Measurements from ENCODE around the gene PRKCD. TPM values are rescaled to one million over a fixed set of nuclear protein-coding genes. Genes with fewer than 3 reads are reported as not detected.

PRKCD gene
- 4.5 and 5.8 TPM in 2 replicates for total RNA-seq

DNA sequence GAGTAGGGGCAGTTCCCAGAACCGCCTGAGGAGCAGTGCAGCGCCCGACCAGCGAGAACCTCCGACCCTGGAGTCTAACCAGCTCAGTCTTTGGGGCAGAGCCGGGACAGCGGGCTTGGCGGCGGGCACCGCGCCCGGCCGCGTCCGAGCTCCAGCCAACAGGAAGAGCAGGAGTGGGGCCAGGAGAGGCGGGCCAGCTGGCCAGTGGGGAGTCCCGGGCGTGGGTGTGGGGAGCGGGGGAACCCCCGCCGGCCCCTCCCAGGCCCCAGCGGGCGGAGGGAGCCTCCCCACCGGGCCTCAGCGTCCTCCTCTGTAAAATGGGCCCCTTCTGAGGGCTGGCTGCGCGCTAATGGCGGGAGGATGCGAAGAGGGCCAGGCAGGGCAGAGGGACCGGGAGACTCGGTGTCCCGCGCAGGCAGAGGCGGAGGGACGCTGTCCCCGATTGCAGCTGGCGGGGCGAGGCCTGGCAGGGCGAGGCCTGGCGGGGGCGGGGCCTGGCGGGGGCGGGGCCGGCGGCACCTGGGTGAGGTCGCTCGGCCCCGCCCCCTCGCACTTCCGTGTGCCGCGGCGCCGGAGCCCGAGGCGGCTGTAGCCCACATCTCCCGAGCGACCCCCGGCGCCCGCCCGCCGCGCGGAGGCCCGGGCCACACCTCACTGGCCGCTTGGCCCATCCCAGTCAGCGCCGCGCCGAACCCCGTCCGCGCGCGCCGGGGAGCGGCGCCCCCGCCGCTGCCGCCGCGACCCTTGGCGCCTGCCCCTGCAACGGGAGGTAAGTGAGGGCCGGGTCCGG, at the start of gene PRKCD:
Gene PRKCD (plus strand): TSS at position 550 of the 790 bp plus-strand sequence. CDS start 17,214 bp downstream, outside the sequence.

DNA sequence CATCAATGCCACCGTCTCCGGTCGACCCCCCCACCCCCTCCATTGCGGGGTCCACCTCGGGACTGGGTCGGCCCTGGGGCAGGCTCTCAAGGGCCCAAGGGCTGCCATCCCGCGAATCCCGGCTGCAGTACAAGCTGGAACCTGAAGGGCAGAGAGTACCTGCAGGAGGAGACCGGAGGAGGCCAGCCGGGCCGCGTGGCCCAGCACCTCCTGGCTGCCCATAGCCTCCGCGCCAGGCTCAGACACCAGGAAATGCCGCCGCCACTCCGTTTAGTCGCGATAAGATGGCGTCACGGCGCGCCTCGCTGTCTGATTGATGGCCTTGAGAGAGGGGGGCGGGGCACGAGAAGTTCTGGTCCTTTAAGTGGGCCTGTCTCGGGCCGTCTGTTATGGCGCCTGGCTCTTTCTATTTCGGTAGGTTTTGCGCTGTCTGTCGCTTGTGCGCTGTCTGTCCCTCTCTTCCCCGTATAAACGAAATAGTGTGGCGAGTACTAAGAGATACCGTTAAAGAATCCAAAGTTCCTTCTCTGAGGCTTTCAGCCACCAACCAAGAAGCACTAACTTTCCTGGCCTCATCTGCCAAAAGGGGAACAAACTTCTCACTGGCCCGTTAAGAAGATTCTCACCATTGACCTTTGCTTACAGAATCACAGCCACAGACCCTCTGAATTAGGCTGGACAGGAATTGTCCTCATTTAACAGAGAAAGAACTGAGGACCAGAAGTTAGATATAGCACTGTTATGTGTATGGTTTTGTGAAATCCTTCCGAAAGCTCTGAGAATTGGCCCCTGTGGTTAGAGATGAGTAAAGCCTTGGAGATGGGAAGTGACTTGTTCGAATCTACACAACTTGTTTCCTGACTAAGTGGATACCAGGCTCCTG, 30.6 kb upstream of the PRKCD start, which contains the start of gene RFT1:
Gene RFT1 (minus strand): TSS at position 257 of the 883 bp plus-strand sequence. CDS start 35 bp downstream, at position 222.

Other genes with a start within 250 kb of the PRKCD start
- 5.1 and 5.7 TPM in 2 replicates for gene SFMBT1, start 115.1 kb upstream of the PRKCD start, total RNA-seq
- 18.2 and 26.5 TPM in 2 replicates for gene RFT1, start 30.8 kb upstream of the PRKCD start, total RNA-seq
- gene TKT, start 94.8 kb downstream of the PRKCD start, total RNA-seq: 535 and 695 TPM in 2 replicates
- 32.0 and 32.3 TPM in 2 replicates for gene DCP1A, start 186.3 kb downstream of the PRKCD start, total RNA-seq

Measured in thoracic aorta endothelial cell (primary cell).